GM18867 (cell line): ENCODE measurements around the gene SMIM22.

Experiments used
- ATAC-seq: cut with Tn5 transposase; IDR thresholded peaks from one replicate; pipeline ENCODE4 v1.9.1; 2021; ENCODE audit warnings: mild to moderate bottlenecking, moderate library complexity; ENCODE audit not compliant: unreplicated experiment

SMIM22 gene

DNA sequence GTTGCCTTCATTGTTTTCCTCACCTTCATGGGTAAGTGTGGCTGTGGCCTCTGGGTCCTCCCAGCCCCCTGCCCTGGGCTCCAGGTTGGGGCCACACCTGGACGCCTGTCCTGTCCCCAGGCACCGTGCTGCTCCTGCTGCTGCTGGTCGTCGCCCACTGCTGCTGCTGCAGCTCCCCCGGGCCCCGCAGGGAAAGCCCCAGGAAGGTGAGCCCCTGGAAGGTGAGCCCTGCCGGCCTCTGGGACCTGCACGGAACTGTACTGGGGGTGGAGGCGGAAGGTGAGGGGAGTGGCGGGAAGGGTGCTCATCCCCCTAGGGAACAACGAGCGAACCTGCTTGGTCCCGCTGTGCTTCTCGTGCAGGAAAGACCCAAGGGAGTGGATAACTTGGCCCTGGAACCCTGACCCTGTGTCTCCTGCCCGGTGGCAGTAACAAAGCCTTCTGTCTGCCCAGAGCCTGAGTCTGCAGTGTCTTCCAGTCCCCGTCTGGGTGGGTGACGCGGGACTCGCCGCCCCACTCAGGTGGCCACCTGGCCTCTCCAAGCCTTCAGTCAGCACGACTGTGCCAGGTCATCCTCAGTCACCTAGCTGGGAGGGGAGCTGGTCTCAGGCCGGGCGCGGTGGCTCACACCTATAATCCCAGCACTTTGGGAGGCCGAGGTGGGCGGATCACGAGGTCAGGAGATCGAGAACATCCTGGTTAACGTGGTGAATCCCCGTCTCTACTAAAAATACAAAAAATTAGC lies 831 bp downstream of the SMIM22 start:
- ATAC-seq: no peak

DNA sequence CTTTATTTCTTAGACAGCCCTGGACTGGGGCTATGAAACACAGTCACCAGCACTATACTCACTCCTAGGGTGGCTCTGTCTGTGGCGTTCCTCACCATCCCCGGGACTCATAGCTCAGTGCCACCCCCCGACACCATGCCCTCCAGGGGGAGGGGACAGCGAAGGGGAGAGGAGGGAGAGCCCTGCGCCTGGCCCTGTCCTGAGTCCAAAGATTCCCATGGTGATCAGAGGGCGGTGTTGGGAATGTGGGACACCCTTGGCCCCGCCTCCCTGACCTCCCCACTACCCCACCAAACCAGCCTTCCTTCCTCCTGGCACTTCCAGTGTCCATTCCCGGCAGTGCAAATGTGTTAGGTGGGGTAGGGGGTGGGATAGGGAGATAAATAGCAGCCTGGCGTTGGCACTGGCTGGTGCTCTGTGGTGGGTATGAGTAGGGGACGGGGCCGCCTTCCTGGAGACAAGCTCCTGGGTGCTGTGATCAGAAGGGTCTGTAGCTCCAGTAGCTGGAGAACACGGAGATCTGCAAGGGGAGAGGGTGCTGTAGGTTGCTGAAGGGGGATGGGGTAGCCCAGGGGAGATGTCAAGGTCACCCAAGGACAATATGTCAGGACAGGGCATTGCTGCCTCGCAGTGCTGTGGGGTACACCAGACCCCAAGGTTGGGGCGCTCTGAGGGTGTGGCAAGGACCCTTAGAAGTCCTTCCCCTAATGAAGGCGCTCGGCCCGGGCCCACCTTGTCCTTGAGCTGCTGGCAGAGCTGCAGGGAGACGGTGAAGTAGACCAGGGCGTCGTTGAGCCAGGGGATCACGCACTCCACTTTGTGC lies 2.0 kb downstream of the SMIM22 start:
- no peak for ATAC-seq

DNA sequence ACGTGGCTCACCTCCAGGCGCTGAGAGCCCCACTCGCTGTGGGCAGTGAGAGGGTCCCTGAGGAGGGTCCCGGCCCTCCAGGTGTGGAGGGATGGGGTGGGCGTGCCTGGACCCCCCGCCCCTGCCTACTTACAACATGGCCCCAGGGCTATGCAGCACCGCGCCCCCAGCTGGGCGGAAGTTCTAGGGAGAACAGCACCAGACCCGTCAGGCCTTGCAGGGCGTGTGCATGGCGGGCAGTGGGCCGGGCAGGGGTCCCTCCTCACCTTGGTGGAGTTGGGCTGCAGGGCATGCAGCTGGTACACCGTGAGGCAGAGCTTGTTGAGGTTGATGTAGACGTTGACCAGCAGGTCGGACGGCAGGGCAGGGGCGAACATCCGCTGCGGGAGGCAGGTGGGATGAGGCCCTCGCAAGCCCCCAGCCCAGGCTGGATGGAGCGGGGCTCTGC lies 2.7 kb downstream of the SMIM22 start:
- no peak for ATAC-seq

DNA sequence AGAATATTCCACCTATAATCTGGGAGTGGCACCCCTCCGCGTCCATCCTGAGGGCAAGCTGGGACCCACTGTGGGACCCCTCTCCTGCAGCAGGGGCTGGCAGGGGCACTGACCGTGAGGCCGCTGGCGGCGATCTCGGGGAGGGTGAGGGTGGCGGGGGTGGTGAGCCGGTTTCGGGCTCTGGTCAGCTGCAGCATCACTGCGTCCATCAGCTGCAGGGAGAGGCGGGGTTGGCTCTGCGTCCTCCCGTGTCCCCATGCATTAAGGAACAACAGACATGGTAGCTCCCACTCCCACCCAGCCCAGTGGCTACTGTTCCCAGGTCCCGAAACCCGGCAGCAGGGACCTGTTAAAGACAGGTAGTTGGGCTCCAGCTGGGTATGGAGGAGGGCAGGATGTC lies 3.3 kb downstream of the SMIM22 start:
- no peak for ATAC-seq

DNA sequence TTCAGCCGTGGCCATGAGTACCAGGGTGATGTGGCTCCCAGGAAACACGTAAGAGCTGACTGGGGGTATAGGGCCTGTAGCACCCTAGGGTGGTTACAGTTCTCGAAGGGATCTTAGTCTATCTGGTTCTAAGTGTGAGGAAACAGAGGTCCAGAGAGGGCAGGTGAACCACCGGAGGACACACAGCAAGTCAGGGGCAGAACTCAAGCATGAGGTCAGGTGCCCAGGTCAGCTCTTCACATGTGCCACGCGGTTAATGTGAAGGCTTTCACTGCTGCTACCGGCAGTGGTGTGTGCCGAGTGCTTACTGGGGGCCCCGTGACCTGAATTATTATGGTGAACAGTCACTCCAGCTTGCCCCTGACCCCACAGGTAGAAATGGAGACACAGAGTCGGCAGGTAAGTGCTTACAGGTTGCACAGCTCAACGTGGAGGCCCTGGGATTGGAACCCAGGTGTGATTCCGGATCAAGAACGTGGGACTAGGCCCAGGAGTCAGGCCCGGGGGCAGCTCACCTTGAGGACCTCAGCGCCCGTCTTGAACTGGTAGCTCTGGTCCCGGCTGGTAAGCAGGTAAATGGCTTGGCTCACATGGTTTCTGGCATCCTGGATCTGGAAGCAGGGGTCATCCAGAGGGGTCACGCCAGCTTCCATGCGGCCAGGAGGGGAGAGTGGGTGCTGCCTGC lies 4.1 kb downstream of the SMIM22 start:
- ATAC-seq: no peak

DNA sequence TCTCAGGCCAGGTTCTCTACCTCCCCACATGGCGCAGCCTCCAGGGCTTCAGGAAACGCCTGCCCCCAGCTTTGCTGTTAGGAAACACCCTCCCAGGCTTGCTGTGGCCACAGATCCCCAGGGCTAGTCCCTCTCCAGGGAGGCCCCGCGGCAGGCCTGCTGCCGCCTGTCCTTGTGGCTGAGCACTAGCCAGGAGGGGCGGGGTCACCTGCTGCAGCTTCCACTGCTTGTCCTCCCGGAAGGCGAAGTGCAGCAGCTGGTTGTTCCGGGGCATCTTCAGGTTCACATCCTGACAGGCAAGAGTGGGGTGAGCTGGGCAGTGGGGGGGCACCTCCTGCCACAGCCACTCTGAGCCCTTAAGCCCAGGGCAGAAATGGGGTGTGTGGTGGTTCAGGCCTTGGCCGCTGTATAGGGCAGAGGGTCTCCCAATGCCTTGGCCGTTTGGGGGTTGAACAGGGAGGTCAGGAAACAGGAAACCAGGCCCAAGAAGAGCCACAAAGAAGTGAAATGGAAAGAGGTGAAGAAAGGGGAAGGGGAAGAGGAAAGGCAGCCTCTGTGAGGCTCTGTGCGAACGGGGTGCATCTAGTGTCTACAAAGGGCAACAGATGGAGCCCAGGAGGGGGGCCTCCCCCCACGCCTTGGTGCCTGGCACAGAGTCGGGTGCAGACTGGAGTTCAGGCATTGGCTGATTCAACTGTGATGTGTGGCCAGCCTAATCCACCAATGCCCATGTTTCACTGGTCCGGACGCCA lies 5.3 kb downstream of the SMIM22 start:
- ATAC-seq: no peak

DNA sequence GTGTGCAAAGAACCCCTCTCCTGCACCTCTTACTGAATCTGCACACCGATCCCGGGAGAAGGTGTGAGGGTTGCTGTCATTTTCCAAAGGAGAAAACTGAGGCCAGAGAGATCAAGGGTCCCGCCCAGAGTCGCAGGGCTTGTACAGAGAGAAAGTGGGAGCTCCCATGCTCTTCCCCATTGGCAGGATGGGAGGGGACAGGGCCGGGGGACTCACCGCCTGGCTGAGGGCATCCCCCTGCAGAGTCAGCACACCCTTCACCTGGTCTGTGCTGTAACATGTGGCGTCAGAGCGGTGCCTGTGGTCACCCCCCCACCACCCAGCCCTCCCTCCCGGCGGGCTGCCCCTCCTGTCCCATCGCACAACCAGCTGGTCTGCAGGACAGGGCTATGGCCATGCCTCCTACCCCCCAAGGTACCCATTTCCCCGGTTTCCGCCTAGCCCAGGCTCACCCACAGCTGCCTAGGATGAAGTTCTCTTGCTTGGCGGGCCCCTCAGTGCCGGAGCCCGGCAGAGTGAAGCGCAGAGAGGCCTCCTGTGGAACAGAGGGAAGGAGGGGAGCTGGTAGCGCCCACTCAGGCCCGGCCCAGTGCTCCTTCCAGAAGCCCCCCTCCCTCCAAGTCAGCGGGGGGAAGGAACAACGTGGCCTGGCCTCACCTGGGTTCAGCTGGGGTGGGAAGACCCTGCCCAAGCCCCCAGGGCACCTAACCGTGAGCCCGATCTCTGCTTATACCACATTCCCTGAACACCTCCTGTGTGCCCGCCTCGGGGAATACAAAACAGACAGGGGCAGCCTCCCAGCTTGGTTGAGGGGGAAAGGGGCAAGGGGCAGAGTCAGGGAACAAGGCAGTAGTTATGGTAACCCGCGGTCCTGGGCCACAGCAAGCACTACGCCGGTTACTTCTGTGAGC lies 6.1 kb downstream of the SMIM22 start:
- no peak for ATAC-seq

DNA sequence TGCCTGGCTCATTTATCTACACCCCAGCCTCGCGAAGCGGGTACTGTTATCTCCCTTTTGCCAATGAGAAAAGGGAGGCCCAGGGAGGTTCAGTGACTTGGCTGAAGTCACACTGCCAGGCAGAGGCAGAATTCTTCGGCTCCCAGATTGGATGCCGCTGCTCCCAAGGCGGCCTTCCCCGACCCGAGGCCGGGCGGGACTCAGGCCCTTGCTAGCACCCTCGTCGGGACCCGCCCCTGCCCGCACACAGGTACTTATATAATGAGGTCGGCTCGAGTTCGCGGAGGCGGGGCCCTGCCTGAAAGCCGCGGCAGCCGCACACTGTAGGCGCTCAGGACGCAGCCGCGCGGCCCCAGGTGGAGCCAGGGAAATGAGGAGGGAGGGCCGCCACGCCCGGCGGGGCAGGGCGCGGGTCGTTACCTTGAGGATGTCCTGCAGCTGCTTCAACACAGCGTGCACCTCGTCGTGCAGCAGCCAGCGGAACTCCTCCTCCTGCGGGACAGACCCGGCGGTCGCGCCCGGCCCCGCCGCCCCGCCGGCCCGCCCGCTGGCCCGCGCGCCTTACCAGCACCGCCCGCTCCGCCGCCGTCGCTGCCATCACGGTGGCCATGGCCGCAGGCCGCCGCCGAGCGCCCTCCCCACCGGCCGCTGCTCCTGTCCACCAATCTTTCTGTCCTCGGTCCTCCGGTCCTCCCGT lies 6.9 kb downstream of the SMIM22 start, which contains the start of gene ROGDI:
Gene ROGDI, minus strand, starts transcription at position 672 of the 697 bp plus-strand sequence. Its CDS starts 62 bp downstream, at position 610.
- ATAC-seq: peak; percentile 55

DNA sequence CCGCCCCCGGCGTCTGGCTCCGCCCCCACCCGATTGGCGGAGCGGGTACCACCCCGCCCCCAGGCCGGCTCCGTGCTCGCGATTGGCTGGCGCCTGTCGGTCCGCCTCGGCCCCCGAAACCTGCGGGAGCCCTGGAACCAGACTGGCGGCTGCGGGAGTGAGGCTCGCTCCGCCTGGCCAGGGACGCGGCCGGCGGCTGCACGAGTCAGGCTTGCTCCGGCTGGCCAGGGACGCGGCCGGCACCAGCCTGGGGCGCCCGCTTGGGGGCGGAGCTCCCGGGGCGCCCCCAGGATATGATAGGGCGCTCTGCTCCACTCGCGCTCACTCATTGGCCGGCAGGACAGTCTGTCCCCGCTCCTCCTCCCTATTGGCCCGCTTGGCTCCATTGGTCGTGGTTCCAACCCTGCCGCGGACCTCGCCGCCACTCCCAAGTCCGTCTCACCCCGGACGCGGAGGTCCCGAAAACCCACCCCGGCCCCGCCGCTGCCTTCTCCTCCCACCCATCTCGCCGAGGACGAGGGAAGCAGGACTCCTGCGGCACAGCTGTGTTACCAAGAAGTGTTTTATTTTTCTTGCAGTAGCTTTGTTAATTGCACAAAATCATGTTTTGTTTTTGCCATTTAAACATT lies 7.6 kb downstream of the SMIM22 start:
- peak; percentile 91 for ATAC-seq

DNA sequence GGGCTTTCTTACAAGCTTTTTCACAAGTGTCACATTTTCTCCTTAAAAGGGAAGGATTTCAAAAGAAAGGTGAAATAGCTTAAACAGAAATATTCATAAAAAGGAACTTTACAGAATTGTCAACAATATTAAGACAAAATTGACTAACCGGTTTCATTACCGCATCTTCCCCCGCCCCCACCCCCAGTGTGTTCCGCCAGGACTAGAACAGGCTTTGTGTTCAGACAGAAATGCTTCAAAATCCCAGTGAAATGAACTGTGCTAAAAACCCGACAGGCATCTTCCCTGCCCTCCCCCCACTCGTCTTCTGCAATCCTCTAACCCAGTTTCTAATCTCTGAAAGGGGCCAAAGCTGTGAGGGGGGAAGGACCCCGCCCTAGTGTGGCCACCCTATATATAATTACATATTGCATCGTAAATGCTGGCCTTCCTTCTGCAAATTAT lies 8.3 kb downstream of the SMIM22 start:
- ATAC-seq: no peak

DNA sequence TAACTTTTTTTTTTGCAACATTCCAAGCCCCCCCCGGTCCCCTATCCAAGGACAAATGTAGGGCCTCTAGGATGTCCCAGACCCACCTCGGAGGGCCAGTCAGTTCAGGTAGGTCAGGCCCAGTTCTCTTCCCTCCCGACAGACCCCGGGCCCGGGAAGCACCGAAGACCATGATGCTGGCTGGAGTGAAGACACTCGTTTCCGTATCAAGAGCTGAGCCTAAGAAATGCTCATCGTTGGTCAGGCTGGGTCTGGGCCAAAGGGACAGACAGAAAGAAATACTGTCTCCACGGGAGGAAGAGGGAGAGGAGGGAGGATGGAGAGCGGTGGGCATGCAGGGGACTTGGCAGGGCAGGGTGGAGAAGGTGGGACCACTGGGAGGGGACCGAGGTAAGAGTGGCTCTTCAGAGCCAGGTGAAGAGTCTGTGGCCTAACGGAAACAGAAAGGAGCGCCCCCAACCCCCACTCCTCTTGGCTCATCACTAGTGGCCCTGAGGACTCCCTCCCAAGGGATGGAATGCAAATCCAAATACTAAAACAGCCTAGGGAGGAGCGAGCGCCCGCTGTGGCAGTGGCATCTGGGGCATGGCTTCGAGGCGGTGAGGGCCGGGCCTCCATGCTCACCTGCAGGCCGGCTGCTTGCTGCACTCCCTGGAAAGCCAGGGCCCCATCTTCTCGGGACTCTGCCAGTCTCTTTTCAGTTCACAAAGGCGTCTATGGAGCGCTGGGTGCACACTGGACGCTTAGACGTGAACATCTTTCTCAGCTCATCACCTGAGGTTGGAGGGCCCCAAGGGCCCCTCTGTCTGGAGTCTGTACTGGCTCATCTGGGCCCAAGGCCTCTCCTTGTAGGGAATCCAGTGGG lies 9.0 kb downstream of the SMIM22 start:
- ATAC-seq: no peak

DNA sequence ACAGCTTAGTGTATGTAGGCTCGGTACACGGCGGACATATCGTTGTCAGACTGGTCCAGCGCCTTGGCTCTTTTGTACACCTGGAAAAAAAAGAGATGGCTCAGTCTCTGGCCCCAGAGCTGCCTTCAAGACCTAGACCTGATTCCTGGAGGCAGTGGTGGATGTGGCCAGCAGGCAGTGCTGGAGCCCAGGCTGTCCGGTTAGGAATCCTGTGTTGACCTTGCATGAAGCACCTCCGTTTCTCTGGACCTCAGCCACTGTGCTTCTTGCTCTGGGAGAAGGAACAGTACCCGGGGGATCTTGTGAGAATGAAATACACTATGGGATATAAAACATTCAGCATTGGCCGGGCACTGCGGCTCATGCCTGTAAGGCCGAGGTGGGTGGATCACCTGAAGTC lies 10.1 kb downstream of the SMIM22 start:
- no peak for ATAC-seq

DNA sequence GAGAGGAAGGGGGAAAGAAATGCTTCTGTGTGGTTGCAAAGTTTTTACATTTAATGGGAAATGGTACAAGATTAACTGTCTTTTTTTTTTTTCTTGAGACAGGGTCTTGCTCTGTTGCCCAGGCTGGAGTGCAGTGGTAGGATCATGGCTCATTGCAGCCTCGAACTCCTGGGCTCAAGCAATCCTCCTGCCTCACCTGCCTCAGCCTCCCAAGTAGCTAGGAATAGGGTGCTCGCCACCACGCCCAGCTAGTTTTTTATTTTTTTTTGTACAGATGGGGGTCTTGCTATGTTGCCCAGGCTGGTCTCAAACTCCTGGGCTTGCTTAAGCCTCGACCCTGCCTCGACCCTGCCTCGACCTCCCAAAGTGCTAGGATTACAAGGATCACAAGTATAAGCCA lies 11.1 kb downstream of the SMIM22 start:
- ATAC-seq: no peak

DNA sequence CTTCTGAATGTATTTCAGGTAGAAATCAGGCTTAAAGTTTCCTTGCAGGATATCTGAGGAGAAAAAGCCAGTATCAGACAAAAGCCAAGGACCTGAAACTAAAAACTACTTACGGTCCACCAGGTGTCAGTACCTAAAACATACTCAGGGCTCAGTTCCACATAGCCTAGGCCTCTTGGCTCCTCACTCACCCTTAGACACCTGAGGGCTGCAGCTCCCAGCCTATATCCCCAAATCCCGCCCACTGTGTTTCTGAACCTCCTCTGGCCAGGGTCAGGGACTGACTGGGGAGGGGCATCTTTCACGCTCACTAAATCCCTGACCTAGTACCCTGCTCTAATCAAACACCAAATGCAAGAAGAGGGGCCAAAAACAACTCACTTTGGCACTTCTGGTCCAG lies 16.1 kb downstream of the SMIM22 start:
- ATAC-seq: no peak

DNA sequence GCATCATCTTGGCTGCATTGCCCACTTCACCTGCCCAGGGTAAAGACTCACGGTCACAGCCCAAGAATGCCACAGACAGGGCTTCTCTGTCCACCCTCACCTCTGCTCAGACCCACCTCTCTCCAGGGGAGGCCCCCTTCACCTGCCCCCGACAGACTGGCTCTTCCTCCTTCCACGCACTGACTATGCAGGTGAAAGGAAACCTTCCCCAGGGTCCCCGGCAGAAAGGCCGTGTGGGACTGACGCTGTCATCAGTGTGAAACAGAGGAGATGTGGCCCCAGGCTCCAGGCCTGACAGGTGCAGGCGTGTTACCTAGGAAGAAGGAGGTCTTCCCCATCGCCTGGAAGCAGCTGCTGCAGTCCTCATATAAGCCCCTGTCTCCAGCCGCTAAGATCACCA lies 16.6 kb downstream of the SMIM22 start:
- ATAC-seq: no peak

DNA sequence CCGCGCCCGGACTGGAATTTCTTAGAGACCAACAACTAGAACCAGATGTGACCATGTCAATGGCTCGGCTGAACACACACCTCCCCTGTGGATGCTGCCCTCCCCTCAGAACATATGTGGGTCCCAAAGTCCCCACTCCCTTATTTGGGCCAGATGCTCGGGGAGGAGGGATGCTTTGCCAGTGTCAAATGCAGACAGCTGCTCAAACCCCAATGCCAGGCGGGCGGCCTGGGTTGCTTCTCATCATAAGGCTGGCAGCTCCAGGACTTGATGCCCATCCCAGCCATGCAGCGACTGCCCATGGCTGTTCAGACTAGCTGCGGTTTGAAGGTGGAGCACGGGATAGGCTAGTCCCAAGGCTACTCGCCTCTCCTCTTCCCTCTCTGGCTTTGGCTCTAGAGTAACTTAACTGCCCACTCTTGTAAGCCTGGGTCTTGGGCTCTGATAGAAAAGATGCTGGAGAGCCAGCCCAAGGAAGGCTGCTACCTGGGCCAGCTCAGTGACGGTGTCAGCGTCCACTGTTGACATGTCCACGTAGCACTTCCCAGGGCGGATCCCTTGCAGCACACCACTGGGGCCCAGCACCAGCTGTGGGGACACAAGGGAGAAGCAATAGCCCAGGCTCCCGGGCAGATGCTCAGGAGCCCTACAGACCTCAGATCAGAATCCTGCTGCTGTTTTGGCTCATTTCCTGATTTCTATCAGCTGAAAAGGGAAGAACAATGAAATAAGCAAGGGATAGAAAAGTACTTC lies 18.3 kb downstream of the SMIM22 start:
- no peak for ATAC-seq

DNA sequence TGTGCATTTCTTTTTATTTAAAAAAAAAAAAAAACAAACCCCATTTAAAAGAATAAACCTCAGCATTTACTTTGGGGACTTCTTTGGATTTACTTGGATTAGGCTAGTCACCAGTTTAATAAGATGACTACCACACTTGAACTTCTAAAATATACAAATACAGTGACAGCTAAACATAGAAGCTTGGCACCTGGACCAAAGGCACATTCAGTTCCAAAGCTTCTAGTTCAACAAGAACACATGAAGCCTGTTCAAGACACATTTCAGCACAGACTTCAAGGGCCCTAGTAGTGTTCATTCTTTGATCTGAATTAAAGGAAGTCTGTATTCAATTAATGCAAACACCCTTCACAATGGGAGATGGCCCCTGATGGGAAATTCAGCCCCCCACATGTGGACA lies 18.9 kb downstream of the SMIM22 start:
- ATAC-seq: no peak
